ENCODE measurements around the gene SLC25A46.
A peak's percentile ranks its signal among the peaks of the same experiment; 100 is the strongest.
"Not testable (repeated sequence)": the region's sequence is repeated elsewhere in the genome, so short reads cannot be mapped to it uniquely, and the experiment has no call there.

The SLC25A46 gene

GRCh38 chr5:110757118-110757729, 18.4 kb downstream of the SLC25A46 start:
- peak; percentile 10 for DNase-seq

- DNase-seq, result no peak
Observed at GRCh38 chr5:110760158-110760557, 21.4 kb downstream of the SLC25A46 start.

- no peak for DNase-seq
Observed at GRCh38 chr5:110768138-110768860, 29.5 kb downstream of the SLC25A46 start.

GRCh38 chr5:110769000-110769681, 30.3 kb downstream of the SLC25A46 start:
- no peak for DNase-seq

- DNase-seq, result no peak
Observed at GRCh38 chr5:110770286-110770685, 31.5 kb downstream of the SLC25A46 start.

- DNase-seq, result no peak
Observed at GRCh38 chr5:110784901-110785300, 46.1 kb downstream of the SLC25A46 start.

- no peak for DNase-seq
Observed at GRCh38 chr5:110785356-110785755, 46.5 kb downstream of the SLC25A46 start.

GRCh38 chr5:110788006-110788405, 49.2 kb downstream of the SLC25A46 start:
- DNase-seq, result not testable (repeated sequence)

GRCh38 chr5:110790673-110791072, 51.9 kb downstream of the SLC25A46 start:
- DNase-seq, result no peak

- no peak for DNase-seq
Observed at GRCh38 chr5:110802998-110803397, 64.2 kb downstream of the SLC25A46 start.

- DNase-seq, result no peak
Observed at GRCh38 chr5:110803467-110804326, 64.9 kb downstream of the SLC25A46 start.

GRCh38 chr5:110807169-110807568, 68.4 kb downstream of the SLC25A46 start:
- peak; percentile 3 for DNase-seq

GRCh38 chr5:110809006-110809405, 70.2 kb downstream of the SLC25A46 start:
- no peak for DNase-seq
